WERI-Rb-1 (cell line): ENCODE measurements around the gene LARP4.
"Not testable (repeated sequence)": the region's sequence is repeated elsewhere in the genome, so short reads cannot be mapped to it uniquely, and the experiment has no call there.

Experiments used
- DNase-seq: peaks from one replicate; pipeline ENCODE4 v3.0.0-alpha.2; 2020
- H3K27ac ChIP-seq: fragments of 250-450 bp; sonication (Bioruptor Pico); 2 replicates; pipeline ENCODE4 v1.5.1; 2020; ENCODE audit warnings: mild to moderate bottlenecking, moderate library complexity
- H3K27me3 ChIP-seq: fragments of 250-450 bp; sonication (Bioruptor Pico); 2 replicates; pipeline ENCODE4 v1.5.1; 2021; ENCODE audit warnings: mild to moderate bottlenecking, low read depth, moderate library complexity; ENCODE audit not compliant: insufficient read depth, severe bottlenecking
- H3K36me3 ChIP-seq: fragments of 250-450 bp; sonication (Bioruptor Pico); 2 replicates; pipeline ENCODE4 v1.5.1; 2020; ENCODE audit warnings: mild to moderate bottlenecking, moderate library complexity
- H3K4me3 ChIP-seq: 2 replicates; pipeline ENCODE4 v1.5.1; 2011; ENCODE audit warnings: low read depth, mild to moderate bottlenecking, control low read depth, low read length
- H3K9me3 ChIP-seq: fragments of 250-450 bp; sonication (Bioruptor Pico); 2 replicates; pipeline ENCODE4 v1.5.1; 2021; ENCODE audit warnings: mild to moderate bottlenecking, moderate library complexity; ENCODE audit not compliant: severe bottlenecking
- TF ChIP-seq, protein P1 (sequence below): IDR thresholded peaks from 2 replicates; pipeline ENCODE4 v1.5.1; 2011; ENCODE audit warnings: low read depth, mild to moderate bottlenecking, control low read depth, inconsistent platforms, low read length

The LARP4 gene

DNA sequence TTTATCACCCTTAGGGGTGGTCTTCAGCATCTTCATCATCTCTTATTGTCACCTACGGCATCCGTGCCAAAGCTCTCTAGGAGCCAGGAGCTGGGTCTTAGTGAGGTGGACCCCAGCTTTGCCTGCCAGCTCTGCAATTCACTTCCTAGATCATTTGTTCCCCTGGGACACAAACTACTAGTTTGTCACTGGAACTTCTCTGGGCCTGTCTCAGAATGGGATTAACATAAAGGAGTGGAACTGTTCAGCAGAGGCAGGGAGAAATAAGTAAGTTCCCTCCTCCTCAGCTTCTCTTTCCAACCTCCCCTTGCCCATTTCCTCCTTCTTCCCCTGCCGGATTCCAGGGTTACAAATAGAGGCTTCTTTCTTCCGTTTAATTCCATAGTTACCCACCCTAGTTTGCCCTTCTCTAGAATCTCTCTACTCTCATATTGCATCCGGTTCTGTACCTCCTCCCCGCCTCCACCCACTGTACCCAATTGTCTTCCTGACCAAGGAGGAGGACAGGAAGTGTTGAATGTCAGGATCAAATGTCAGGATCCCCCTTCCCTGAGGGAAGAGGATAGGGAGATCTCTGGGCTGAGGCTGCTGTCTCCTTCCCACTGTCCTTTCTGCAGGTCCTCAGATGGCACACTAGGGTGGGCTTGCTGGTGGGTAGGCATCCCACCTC is 25.0 kb downstream of the LARP4 start:
- Histone ChIP-seq H3K27me3 (no peaks in the 10 kb centered on the region), H3K9me3 (no peaks in the 10 kb centered on the region), H3K27ac (no peak overlapping the region), H3K36me3 (peaks cover 37% of the 10 kb centered on the region), H3K4me3 (no peak overlapping the region)
- TF ChIP-seq, protein P1, sequence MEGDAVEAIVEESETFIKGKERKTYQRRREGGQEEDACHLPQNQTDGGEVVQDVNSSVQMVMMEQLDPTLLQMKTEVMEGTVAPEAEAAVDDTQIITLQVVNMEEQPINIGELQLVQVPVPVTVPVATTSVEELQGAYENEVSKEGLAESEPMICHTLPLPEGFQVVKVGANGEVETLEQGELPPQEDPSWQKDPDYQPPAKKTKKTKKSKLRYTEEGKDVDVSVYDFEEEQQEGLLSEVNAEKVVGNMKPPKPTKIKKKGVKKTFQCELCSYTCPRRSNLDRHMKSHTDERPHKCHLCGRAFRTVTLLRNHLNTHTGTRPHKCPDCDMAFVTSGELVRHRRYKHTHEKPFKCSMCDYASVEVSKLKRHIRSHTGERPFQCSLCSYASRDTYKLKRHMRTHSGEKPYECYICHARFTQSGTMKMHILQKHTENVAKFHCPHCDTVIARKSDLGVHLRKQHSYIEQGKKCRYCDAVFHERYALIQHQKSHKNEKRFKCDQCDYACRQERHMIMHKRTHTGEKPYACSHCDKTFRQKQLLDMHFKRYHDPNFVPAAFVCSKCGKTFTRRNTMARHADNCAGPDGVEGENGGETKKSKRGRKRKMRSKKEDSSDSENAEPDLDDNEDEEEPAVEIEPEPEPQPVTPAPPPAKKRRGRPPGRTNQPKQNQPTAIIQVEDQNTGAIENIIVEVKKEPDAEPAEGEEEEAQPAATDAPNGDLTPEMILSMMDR = no peak
- DNase-seq = no peak

DNA sequence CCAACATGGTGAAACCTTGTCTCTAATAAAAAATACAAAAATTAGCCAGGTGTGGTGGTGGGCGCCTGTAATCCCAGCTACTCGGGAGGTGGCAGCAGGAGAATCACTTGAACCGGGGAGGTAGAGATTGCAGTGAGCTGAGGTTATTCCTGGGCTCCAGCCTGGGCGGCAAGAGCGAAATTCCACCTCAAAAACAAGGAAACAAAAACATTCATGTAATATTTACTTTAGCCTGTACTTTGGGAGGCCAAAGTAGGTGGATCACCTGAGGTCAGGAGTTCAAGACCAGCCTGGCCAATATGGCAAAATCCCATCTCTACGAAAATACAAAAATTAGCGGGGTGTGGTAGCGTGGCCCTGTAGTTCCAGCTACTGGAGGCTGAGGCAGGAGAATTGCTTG is 31.0 kb downstream of the LARP4 start:
- peaks cover 78% of the 10 kb centered on the region for H3K36me3 ChIP-seq
- H3K4me3 ChIP-seq, H3K27me3 ChIP-seq, DNase-seq, H3K9me3 ChIP-seq: not testable (repeated sequence)
- H3K27ac ChIP-seq = peak overlapping the region; percentile 17

DNA sequence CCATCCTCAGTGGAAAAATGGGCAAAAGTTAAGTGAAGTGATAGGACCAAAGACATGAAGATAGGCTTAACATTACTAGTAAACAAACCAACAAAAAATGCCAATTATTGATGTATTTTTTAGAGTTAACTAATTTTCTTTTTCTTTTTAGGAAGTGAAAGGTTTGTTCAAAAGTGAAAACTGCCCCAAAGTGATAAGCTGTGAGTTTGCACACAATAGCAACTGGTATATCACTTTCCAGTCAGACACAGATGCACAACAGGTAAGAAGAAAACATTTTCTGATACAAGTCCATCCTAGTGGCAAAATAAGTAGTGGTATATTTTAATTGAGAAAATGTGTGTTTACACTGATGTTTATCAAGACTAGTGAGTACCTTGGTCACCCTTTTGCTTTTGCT is 39.6 kb downstream of the LARP4 start:
- TF ChIP-seq, protein P1 = no peak
- Histone ChIP-seq H3K27me3 (no peaks in the 10 kb centered on the region), H3K4me3 (no peak overlapping the region), H3K9me3 (no peaks in the 10 kb centered on the region), H3K36me3 (peaks cover 83% of the 10 kb centered on the region), H3K27ac (no peak overlapping the region)
- no peak for DNase-seq

DNA sequence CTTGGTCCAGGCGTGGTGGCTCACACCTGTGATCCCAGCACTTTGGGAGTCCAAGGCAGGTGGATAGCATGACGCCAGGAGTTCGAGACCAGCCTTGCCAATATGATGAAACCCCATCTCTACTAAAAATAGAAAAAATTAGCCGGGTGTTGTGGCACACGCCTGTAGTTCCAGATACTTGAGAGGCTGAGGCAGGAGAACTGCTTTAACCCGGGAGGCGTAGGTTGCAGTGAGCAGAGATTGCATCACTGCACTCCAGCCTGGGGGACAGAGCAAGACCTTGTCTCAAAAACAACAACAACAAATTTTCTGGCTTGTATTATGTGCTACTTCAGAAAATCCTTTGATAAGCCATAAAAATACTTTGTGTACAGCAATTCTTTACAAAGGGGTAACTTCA is 41.1 kb downstream of the LARP4 start:
- Histone ChIP-seq H3K27me3 (no peaks in the 10 kb centered on the region), H3K4me3 (no peak overlapping the region), H3K36me3 (peaks cover 75% of the 10 kb centered on the region), H3K9me3 (no peaks in the 10 kb centered on the region), H3K27ac (peak overlapping the region; percentile 16; the same call in 1 of the 2 replicates)
- DNase-seq = no peak
- TF ChIP-seq, protein P1 = no peak

DNA sequence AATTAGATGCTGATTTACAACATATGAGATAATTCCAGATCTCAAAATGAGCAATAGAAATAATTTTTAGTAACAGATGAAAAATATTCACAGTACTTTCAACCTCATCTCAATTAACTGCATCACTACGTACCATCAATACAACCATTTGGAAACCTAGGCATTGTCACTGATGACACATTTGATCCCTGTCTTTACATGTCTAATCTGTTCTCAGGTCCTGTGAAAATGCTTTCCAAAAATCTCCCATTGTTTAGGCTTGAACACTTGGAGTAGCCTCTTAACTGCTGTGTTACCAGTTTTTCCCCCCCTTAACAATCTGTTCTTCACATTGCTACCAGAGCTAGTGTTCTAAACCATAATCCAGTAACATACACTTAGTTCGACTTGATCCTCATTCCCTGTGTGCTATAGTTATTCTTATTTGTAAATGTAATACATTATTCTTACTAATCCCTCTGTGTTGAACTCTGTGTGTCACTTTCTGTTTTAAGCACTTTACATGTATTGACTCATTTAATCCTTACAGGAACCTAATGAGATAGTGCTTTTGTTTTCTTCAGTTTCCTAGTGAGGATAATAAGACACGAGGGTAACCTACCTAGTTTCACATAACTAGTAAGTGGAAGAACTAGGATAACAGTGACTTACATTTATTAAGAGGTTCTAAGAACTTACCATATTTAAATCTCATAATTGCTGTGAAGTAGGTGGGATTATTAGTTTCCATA is 41.7 kb downstream of the LARP4 start:
- TF ChIP-seq, protein P1 = no peak
- no peaks in the 10 kb centered on the region for H3K9me3 ChIP-seq
- H3K27me3 ChIP-seq = no peaks in the 10 kb centered on the region
- no peak for DNase-seq
- H3K36me3 ChIP-seq = peaks cover 73% of the 10 kb centered on the region
- no peak overlapping the region for H3K4me3 ChIP-seq
- H3K27ac ChIP-seq = peak overlapping the region; percentile 16; the same call in 1 of the 2 replicates

DNA sequence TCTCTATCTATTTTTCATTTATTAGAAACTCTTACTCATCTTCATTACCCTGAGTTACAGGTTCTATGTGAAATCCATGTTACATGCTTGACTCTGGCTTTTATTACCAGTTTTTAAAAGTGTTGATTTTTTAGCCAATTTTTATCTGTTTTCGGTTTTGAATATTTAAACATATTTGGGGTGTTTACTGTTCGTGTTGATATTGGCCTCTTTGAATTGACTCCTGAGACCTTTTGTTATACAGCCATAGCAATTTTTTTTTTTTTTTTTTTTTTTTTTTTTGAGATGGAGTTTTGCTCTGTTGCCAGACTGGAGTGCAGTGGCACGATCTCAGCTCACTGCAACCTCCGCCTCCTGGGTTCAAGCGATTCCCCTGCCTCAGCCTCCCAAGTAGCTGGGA is 49.0 kb downstream of the LARP4 start:
- H3K4me3 ChIP-seq, H3K27ac ChIP-seq, H3K9me3 ChIP-seq, H3K27me3 ChIP-seq, DNase-seq: not testable (repeated sequence)
- H3K36me3 ChIP-seq = peaks cover 45% of the 10 kb centered on the region

DNA sequence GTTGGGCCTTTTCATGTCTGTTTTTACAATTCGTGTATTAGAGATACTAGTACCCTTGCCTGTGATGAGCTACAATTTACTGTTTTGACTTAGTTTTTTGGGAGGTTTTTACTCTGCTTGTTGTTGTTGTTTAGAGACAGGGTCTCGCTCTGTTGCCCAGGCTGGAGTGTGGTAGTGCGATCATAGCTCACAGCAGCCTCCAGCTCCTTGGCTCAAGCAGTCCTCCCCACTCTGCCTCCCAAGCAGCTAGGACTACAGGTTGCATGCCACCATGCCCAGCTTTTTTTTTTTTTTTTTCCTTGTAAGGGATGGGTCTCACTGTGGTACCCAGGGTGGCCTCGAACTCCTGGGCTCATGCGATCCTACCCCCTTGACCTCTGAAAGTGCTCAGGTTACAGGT is 52.1 kb downstream of the LARP4 start:
- TF ChIP-seq, protein P1 = no peak
- Histone ChIP-seq H3K4me3 (no peak overlapping the region), H3K27me3 (no peaks in the 10 kb centered on the region), H3K27ac (no peak overlapping the region), H3K9me3 (no peaks in the 10 kb centered on the region), H3K36me3 (peaks cover 44% of the 10 kb centered on the region)
- no peak for DNase-seq
